Endometrial microvascular endothelial cells (primary cell): ENCODE data around the gene MARK1. TPM values are rescaled to one million over a fixed set of nuclear protein-coding genes. Genes with fewer than 3 reads are reported as not detected.

Experiments used
- in situ Hi-C: cut with HindIII; loops from 2 replicates; pipeline ENCODE4 v1.10.0; 2017; ENCODE audit warnings: low sequenced_read_pairs, low pct_unique_long_range_greater_than_20kb; ENCODE audit errors: inconsistent ontology term
- total RNA-seq: library from RNA; depleted of rRNA; stranded (reverse); fragments of >200 nt; gene quantifications from one replicate; pipeline ENCODE4 v1.2.3, GENCODE V29; 2015; ENCODE audit errors: inconsistent ontology term

MARK1 gene
- total RNA-seq, 1 donor from 2014 or later: 0.46 TPM

DNA sequence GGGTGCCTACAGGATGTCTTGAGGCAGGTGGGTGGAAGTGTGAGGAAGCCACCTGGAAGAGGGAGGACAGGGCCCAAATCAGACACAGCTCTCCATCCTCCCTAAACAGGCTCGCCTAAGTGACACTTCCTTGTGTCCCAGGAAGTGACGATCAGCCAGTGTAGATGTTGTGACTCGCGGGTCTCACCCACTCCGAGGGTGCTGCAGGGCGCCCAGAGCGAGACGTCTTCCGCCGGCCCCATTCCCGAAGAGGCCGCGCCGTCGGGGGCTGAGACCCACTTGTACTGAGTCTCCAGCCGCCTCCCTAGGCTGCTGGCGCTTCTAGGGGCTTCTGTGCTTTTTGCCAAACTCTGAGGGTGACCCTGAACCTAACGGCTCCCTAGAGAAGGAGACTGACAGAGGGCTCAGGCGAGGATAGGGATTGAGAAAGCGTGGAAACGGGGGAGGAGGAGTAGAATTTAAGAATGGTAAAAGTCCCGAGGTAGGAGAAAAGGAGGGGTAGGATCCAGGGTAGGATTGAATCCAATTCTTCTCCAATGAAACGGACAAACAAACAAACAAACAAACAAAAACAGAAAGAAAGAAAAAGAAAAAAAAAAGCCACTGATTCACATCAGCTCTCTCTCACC, 543 bp upstream of the MARK1 start:
- in situ Hi-C loops: no loop called here

DNA sequence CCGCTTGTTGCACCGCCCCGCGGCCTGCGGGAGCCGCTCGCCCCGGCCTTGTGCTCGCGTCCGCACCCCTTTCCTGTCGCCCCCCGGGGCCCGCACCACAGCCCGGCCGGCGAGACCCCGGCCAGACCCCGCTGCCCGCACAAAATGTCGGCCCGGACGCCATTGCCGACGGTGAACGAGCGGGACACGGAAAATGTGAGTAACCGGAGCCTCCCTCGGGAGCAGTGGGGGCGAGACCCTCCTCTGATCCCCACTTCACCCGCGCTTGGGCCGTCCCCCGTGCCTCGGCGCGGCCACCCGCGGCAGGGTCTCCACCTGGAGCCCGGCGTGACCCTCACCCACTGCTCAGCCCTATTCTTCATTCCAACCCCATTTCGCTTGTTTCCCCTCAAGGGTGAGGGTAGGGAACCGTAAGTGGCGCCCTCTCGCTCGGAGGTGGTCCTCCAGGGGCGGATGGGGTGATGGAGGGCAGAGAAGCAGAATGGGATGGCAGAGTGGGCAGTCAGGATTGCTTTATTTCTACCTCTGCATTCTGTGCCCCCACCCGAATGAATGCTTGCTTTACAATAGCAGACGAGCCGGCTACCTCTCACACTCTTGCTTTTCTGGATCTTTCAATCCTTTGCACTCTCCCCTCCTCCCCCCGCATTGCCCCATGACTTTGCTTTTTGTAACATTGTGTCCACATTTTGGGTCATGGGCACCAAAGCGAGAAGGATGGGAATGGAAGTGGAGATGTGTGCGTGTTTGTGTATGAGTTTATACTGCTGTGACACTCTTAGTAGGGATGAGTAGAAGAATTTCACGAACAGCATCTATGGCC, 954 bp downstream of the MARK1 start:
- in situ Hi-C loops: no loop called here

DNA sequence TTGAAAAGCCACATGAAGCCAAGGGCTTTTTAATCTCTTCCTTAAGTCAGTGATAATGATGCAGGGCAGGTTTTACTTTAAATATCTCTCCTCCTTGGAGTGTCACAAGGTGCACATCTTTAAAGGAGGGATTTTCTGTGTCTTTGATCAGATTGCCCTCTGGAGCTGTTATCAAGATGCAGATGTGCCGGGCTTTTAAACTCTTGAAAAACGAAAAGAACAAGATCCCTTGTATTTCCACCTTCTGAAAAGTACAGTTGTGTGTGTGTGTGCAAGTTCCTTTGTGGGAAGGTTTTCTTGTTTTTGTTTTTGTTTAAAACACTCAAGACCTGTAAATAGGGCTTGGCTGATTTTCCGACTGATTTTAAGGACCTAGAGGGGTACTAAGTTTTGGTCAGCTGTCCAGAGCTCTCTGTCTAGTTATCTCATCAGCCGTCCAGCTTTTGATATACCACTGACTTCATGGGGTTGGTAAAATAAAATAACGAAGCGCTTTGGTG, 1.6 kb downstream of the MARK1 start:
- in situ Hi-C loops: no loop called here

DNA sequence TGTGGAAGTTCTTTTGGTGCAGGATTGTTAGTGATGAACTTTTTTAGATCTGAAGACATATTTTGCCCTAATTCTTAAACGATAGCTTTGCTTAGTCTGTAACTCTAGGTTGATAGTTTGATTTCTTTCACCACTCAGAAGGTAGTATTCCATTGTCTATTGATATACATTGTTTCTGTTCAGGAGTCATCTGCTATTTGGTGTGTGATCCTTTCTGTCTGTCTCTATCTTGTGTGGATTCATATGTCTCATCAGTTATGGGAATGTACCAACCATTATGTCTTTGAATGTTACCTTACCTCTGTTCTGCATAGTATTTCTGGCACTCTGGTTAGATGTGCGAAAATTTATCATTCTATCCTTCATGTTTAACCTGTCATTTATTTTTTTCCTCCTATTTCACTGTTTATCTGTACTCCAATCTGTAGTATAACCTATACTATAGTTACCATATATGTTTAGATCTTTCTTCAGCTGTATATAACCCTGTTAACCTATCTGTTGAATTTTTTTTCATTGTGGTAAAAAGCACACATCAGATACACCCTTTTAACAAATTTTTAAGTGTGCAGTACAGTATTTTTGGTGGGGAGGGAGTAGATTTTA, 5.7 kb downstream of the MARK1 start:
- in situ Hi-C loops: no loop called here

DNA sequence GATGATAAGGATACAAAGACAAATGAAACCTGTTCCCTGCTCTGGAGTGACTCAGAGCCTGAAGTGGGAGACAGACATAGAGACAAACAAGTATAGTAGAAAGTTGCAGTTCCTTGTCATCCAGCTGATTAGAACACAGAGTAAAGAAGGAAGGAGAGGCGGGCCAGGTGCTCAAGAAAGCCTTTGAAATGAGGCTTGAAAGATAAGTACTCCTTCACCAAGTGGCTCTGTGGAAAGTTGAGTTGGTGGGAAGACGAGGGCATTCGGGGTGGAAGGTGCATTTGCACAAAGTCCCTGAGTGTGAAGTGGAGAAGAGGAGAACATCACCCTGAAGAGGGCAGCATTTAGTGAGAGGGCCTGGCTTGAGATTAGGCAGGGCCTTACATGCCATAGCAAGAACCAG, 17.0 kb downstream of the MARK1 start:
- in situ Hi-C loops: no loop called here

DNA sequence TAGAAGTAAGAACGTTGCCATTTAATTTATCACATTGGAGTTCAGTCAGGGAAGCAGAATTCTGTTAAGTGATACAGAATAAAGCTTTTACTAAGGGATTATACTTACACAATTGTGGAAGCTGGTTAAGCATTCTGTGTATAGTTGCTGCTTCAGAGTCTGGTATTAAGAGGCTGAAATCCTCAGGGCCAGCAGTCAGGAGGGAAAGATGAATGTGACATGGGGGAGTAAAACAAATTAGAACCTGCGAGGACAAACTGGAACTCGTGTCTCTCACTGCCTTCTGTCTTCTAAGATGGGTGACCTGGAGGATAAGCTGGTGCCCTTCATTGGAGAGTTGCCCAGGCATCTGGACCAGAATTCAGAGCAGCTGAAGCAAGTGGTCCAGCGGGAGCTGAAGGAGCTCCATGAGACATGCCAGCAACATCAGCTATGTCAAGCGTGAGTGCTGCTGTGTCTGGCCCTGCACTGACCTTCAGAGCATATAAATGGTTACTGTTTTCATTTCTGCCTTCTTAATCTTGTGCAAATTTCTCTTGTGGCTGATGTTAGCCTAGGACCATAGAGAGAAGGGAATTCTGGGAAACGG, 23.0 kb downstream of the MARK1 start:
- in situ Hi-C loops: no loop called here

DNA sequence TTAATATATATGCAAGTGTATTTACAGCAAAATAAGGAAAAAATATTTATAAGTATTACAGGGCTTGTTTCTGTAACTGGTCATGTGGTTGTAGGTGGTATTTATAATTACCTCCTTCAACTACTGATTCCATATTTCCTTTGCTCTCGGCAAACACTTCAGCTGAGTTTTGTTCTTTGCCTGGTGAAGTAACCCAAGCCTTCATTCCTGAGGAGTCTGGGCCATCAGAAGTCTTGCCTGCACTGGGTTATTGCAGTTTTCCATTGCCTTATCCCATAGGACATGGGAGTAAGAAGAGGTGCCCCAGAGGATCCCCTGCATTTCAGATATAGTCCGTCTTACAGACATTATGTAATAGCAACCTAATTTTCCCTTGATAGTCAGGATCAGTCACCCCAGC, 23.8 kb downstream of the MARK1 start:
- in situ Hi-C loops: no loop called here

DNA sequence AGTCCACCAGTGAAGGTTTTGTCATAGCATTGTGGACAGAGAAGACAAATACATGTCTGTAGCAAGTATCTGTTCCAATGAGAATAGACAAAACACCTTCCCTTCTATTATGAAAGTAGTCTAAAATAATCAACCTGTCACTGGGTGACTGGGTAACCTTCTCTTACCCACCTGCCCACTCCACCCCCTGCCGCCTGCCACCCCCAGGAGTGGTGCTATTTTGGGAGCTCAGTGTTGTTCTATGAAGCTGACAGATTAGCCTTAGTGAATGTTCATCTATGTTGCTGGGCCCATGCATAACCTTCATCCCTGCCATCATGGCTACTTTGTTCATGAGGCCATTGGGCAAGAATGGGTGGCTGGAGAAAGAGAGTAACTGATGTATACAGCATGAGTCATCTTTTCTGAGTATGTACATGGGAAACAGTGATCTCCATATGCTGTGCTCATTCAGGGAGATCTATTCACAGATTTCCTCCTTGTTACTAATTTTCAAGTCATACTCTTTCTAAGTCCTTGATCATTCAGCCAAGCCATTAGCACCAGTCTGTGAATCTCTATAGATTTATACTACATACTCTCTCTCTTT, 24.8 kb downstream of the MARK1 start:
- in situ Hi-C loops: no loop called here

DNA sequence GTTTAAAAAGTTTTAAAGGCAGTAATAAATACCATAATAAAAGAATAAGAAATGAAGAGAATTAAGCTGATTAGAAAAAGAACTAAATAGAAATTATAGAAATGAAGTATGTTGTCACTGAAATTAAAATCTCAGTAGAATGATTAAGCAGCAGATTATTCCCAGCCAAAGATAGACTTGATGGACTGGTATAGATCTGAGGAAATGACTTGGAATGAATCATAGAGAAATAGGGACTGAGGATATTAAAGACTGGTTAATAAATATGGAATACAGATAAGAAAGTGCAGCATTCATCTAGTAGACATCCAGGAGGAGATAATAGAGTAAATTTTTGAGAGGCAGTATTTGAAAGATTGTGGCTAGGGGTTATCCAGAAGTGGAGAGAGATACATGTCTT, 28.7 kb downstream of the MARK1 start:
- in situ Hi-C loops: no loop called here

DNA sequence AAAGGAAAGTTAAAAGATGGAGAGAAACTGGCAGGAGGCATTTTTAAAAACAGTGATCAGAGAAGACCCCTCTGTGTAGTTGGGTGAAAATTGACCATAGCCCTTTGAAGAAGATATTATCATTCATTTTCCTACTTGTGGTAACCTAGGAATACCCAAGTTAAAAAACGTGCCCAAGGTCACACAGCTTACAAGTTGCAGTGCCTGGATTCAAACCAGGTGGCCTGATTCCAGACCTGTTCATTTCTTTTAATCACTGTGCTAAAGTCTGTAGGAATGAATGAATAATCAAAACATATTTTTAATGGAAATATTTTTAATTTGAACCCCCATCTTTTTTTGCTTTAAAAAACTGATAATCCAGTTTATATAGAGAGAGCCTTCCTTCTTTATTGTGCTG, 35.6 kb downstream of the MARK1 start:
- in situ Hi-C loops: no loop called here

DNA sequence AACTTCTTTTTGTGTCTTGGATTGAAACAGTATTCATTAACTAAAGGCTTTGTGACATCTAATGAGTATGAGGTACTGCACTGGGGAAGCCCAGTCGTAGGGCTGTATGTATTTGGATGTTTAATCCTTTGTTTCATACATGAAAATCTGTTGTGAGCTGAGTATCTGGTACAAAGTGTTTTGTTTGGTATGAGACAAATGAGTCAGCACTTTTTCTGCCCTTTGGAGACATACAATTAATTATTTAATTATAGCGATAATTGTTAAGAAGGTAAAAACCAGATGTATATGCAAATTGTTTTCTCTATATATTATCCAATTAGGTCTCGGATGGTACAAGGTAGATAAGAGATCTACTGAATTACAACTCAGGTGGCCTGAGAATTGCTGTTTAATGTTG, 36.3 kb downstream of the MARK1 start:
- in situ Hi-C loops: no loop called here

DNA sequence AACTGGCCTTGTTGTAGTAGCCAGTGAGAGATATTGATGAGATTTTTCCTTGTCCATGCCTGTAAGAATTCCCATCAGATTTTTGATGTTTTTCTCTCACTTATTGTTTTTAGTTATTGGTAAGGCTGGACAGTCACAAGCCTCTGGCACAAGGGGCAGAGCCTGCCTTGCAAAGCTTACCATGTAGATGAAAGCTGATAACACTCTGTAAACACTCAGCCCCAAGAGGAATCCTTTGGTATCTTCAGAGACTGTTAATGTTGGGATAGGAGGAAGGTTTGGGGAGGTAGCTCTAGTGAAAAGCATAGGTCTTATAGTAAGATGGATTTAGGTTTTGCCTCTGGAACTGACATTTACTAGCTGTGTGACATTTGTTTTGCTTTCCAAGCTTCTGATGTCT, 37.7 kb downstream of the MARK1 start:
- in situ Hi-C loops: no loop called here

DNA sequence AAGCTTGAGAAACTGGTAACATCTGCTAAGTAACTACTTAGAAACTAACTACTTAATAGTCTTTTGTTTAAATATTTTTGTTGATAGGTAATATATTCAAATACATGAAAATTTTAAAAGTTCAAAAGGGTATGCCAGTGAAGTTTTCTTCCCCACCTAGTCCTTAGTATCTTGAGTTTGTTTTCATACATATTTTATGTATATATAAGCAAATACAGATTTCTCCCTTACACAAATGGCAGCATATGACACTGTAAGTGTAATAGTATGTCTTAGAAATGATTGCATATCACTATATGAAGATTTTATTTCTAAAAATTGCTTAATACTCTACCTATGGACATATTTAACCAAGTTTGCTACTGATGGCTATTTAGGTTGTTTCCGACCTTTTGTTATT, 38.9 kb downstream of the MARK1 start:
- in situ Hi-C loops: no loop called here

DNA sequence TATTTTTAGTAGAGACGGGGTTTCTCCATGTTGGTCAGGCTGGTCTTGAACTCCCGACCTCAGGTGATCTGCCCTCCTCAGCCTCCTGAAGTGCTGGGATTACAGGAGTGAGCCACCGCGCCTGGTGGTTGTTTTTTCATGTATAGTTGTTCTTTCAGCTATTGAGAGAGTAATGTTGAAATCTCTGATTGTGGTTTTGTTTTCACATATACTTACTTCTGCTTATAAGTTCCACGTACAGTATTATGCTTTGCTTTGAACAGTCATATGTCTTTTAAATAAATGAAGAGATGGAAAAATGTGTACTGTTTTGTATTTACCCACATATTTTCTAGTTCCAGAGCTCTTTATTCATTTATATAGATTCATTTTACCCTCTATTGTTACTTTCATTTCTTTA, 44.5 kb downstream of the MARK1 start:
- in situ Hi-C loops: no loop called here

DNA sequence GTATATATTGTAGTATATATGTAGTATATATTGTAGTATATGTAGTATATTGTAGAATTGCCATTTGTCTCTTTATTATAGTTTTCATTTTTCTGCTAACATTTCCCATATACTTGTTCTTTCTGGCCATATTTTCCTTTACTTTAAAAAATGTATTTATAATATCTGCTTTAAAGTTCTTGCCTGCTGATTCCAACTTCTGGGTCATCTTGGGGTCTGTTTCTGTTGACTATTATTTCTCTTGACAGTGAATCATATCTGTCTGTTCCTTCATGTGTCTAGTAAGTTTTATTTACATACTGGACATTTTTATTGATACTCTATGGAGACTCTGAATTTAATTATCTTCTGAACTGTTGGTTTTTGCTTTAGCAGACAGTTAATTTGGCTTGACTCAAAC, 45.9 kb downstream of the MARK1 start:
- in situ Hi-C loops: no loop called here

DNA sequence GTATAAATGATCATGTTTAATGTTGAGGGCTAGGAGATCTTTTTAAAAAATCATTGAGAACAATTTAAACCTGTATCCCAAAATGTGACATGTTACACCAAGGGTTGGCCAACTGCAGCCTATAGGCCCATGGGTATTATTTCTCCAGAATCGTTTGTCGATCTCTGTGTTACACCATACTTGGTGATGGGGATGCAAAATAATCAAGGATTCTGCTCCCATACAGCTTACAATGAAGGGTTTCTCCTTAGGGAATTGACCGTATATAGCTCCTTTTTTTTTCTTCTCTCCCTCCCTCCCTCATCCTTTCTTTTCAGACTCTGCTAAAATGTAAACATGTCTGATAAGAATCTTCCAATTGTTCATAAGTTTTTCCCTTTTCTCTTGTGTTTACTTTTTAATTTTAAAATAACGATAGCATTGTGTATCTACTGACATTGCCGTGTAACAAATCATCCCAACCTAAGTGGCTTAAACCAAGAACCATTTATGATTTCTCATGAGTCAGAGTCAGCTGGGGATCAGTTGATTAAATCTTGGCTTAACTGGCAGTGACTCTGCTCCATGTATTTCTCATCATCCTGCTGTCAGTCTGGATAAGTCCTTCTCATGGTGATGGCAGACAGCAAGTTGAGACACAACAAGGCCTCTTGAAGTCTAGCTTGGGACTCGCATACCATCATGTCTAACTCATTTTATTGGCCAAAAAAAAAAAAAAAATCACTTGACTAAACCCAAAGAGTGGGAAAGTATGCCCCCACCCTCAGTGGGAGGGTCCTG, 48.0 kb downstream of the MARK1 start:
- in situ Hi-C loops: no loop called here

DNA sequence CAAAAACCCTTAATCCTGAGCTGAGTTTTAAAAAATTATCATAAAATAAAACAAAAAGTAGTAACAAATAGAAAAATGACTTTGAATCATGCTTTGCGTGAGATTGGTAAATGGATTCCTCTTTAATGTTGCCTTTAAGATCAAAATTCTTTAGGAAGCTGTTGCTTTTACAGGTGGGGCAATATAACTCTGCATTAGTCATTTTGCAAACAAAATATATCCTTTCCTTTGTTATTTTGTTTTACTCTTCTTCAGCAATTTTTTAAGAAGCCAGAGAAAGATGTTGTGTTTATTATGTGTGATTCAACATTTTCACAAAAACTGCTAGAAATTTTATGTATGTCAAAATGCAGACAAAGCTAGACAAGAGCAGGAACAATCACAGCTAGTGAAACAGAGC, 50.0 kb downstream of the MARK1 start:
- in situ Hi-C loops: no loop called here

DNA sequence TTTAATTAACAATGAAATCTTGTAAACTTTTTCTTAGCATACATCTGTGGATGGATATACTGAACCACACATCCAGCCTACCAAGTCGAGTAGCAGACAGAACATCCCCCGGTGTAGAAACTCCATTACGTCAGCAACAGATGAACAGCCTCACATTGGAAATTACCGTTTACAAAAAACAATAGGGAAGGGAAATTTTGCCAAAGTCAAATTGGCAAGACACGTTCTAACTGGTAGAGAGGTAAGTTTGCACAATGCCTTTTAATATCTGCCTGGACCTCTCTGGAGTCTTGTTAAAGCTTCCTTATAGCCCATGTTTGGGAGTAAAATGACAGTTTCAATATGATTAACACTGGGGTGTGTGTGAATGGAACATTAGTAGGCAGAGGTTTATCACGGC, 51.4 kb downstream of the MARK1 start:
- in situ Hi-C loops: no loop called here

DNA sequence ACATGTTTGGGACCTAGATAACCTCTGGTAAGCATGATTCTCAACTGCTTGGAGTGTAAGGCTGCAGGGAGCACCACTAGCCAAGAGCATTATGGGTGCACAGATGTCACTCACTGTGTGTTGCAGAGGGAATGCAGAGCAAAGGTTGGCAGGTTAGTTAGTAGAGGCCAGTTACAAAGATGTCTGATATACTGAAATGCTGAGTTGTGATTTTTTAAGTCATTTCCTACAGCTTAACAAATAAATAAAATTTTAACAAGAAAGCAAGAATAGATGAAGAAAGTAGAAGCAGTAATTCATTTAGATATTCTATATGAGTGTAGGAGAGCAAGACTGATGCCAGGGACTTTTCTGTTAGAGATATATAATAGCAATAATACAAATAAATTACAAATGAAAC, 64.8 kb downstream of the MARK1 start:
- in situ Hi-C loops: no loop called here
